T follicular helper cell (primary cell): Measurements from ENCODE around the gene NEURL3.
A peak's percentile ranks its signal among the peaks of the same experiment; 100 is the strongest.
"Not testable (repeated sequence)": the region's sequence is repeated elsewhere in the genome, so short reads cannot be mapped to it uniquely, and the experiment has no call there.

Experiments
- DNase-seq: peaks from one replicate; pipeline ENCODE4 v3.0.0-alpha.2; 2020; ENCODE audit warnings: low read depth
- total RNA-seq, 2 experiments: gene quantifications; one replicate each; lab custom pipeline; 2026; lab: John Stamatoyannopoulos, UW

The NEURL3 gene, protein sequence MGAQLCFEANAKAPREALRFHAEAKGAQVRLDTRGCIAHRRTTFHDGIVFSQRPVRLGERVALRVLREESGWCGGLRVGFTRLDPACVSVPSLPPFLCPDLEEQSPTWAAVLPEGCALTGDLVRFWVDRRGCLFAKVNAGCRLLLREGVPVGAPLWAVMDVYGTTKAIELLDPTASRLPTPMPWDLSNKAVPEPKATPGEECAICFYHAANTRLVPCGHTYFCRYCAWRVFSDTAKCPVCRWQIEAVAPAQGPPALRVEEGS
- total RNA-seq = 0.36 to 0.39 reads per million in 2 experiments

DNA sequence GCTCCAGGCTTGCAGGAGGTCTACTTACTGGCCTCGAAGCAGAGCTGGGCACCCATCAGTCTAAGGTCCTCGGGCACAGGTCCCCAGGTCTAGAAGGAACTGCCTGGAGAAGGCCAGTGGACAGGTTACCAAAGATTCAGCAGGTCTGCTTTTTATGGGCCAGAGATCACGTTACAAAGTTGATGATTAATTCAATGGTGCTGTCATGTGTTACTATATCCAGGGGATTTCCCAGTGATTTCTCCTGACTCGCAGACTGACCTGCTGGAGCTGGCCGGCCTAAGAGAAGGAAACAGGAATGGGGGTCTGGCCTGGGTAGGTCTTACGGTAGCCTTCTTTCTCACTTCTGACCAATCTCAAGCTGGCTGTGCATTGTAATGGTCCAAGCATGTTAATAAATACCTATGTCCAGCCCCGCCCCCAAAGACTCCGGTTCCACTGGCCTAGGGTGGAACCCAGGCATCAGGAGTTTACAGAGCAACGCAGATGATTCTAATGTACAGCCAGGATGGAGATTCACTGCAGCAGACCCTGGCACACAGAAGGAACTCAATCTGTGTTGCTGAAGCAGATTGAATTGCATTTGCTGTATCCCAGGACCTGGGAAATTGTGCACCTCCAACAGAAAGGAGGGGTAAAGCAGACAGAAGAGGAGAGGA lies at the start of gene NEURL3:
NEURL3 (minus strand) TSS at position 127 of the 659 bp plus-strand sequence; CDS start at position 56, 71 bp downstream.
- DNase-seq = no peak

DNA sequence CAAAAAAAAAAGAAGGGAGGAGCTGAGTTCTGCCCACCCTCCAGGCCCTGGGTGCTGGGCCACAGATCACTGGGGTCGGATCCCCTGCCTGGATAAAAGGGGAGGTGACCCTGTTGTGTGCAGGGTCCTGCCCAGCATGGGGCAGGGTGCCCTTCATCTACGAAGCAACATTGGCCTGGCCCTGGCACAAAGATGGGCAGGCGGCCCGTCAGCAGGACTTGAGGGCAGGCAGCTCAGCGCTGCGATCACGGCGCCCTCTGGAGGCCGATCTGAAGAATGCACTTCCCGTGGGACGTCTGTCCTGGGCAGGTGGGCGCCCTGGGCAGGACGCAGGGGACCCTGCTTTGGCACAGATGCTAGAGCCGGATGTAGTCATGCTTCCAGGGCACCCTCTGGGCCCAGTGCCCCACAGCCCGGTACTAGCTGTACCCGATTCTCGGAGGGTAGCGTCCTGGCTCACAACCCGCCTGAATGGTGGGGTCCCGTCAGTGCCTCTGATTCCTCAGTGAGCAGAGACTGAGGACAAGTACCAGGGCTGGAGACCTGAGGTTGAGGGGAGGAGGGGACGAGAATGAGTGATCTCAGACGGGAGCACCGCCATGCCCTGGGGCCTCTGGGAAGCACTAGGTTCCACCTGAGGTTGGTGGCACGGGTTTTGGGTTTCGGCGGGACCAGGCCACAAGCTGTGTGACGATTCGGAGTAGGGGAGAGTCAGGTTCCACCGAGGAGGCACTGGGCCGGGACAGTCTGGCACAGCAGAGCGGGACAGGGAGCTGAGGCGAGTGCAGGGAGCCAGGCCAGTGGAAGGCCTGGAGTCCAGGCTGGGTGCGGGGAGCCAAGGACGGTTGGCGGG lies 49.4 kb upstream of the NEURL3 start:
- peak; percentile 50 for DNase-seq

DNA sequence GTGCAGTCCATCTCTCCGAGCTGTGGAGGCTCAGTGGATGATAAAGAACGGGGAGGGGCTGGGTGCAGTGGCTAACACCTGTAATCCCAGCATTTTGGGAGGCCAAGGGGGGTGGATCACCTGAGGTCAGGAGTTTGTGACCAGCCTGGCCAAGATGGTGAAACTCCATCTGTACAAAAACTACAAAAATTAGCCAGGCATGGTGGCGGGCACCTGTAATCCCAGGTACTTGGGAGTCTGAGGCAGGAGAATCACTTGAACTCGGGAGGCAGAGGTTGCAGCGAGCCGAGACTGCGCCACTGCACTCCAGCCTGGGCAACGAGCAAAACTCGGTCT lies 48.8 kb upstream of the NEURL3 start:
- not testable (repeated sequence) for DNase-seq

DNA sequence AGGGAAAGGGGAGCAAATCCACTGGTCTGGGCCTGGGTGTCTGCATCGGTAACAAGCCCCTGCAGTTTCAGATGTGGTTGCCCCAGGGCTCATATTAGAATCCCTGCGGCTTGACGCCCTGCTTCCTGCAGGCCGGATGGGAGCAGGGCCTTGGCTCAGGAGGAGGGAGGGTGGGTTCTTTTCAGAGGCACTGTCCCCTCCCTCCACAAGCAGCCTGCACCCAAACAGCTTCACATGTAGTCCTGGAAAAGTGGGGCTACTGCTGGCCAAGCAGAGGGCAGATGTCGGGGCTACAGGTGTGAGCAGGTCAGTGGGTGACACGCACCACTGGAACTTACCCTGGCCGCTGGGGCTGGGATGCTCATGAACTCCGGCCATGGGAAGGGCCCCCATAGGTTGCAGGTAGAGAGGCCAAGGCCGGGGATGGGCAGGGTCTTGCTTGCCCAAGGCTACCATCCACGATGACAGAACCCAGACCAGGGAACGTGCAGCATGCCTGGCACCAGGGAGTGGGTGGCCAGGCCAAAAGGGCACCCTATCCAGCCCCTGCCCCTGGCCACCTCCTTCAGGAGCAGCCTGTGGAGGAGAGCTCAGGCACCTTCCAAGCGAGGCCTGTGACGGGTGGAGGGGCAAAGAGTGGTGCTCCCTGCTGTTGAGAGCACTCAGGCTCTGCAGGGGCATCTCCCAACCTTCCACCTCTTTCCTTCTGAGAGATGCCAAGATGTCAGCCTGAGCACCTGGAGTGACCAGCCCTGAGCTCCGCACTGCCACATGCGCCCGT lies 48.2 kb upstream of the NEURL3 start:
- DNase-seq = no peak

DNA sequence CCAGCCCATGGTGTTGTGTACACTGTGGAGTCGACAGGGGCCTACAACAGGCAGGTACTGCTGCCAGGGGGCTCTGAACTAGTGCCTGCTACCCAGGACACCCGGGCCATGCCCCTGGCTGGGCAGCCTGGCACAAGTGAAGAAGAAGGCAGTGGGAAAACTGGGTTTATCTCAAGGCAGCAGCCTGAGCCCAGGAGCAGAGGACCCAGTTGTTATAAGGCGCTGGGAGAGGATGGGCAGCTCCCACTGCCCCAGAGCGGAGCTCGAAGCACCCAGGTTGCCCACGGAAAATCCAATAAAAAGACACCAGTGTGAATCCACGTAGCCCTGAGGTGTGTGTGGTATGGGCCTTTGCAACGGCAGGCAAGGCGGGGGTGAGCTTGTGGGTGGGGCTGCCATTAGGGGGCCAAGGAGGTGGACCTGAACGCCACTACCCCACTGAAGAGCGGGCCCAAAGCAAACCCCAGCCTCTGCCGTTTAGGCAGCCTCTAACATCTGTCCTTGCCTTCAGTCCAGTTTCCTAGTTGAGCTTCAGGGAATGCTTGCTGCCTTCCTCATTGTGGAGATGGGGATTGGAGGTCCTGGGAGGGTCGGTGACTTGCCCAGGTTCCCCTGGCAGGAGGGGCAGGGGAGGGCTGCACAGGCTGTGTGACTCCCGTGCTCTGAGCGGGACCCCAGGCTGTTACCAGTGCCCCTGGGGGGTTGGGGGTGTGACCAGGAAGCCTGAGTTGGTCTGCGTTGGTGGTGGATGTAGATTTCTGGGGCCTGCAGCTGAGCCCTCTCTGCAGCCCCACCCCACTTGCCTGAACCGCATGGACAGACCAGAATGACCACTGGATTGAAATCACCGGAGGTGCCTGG lies 47.4 kb upstream of the NEURL3 start:
- no peak for DNase-seq

DNA sequence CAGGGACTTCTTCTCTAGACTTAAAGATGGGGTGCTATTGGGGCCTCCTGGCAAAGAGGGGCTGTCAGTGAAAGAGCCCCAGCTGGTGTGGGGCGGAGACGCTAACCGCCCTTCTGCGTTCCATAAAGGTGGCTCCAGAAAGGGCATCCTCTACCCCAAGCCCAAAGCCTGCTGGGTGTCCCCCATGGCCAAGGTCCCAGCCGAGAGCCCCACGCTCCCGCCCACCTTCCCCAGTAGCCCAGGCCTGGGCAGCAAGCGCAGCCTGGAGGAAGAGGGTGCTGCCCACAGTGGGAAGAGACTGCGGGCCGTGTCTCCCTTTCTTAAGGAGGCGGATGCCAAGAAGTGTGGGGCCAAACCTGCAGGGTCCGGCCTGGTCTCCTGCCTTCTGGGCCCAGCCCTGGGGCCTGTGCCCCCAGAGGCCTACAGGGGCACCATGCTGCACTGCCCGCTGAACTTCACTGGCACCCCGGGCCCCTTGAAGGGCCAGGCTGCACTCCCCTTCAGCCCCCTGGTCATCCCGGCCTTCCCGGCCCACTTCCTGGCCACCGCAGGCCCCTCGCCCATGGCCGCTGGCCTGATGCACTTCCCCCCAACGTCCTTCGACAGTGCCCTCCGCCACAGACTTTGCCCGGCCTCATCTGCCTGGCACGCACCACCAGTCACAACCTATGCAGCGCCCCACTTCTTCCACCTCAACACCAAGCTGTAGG lies 46.6 kb upstream of the NEURL3 start:
- no peak for DNase-seq

DNA sequence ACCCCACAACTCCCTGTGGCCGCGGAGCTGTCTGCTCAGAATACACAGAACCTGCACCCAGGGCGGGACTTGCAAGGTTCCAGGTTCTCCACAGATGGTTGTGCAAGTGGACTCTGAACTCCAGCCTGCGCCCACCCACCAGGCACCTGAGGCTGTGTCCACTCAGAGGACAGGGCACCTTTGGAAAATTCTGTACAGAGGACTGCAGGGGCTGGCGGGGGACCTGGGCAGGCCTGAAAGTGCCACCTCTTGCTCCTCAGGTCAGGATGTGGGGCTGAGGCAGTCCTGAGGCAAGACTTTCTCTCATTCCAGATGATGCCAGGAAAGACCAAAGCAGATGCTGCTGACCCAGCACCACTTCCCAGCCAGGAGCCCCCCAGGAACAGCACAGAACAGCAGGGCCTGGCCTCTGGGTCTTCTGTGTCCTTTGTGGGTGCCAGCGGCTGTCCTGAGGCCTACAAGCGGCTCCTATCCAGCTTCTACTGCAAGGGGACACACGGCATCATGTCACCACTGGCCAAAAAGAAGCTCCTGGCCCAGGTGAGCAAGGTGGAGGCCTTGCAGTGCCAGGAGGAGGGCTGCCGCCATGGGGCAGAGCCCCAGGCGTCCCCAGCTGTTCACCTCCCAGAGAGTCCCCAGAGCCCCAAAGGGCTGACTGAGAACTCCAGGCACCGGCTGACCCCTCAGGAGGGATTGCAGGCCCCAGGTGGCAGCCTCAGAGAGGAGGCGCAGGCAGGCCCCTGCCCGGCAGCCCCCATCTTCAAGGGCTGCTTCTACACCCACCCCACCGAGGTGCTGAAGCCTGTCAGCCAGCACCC lies 45.8 kb upstream of the NEURL3 start:
- DNase-seq = no peak

DNA sequence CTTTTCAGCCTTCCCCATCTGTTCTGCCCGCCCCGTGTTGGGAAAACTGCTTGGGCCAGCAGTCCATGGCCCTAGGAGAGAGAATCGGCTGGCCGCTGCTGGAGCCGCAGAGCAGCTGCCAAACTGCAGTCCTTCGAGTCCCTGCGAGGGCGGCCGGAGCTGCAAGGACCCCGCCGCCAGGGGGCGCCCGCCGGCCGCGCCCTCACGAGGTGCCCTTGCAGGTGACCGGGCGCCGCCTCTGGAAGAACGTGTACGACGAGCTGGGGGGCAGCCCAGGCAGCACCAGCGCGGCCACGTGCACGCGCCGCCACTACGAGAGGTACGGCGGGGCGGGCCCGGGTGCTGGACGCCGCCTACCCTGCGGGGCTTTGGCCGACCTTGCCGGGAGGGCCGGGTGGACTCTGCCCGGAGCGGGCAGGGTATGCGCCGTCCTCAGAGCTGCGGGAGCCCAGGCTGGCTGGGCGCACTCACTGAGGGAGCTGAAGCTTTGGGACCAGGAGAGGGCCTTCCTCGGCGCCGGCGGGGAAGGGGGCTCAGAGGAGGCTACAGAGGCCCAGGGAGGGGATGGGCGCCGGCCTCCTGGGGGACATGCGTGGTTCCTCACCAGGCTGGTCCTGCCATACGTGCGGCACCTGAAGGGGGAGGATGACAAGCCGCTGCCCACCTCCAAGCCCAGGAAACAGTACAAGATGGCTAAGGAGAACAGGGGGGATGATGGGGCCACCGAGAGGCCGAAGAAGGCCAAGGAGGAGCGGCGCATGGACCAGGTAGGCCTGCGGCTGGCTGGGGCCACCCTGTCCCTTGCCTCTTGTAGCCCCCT lies 45.0 kb upstream of the NEURL3 start:
- DNase-seq = no peak

DNA sequence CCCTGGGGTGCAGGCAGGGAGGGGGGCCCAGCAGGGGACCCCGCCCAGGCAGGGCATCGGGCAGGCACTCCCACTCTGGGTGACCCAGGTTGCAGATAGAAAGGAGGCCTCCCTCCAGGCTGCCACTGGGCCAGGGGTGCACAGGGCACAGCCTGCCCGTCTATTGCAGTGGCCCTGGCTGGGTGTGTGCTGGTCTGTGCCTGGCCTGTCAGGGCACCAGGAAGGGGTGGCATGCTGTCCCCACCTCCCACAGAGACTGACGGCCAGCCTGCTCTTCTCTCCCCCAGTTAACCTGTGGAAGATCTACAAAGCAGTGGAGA lies 44.3 kb upstream of the NEURL3 start:
- DNase-seq = no peak

DNA sequence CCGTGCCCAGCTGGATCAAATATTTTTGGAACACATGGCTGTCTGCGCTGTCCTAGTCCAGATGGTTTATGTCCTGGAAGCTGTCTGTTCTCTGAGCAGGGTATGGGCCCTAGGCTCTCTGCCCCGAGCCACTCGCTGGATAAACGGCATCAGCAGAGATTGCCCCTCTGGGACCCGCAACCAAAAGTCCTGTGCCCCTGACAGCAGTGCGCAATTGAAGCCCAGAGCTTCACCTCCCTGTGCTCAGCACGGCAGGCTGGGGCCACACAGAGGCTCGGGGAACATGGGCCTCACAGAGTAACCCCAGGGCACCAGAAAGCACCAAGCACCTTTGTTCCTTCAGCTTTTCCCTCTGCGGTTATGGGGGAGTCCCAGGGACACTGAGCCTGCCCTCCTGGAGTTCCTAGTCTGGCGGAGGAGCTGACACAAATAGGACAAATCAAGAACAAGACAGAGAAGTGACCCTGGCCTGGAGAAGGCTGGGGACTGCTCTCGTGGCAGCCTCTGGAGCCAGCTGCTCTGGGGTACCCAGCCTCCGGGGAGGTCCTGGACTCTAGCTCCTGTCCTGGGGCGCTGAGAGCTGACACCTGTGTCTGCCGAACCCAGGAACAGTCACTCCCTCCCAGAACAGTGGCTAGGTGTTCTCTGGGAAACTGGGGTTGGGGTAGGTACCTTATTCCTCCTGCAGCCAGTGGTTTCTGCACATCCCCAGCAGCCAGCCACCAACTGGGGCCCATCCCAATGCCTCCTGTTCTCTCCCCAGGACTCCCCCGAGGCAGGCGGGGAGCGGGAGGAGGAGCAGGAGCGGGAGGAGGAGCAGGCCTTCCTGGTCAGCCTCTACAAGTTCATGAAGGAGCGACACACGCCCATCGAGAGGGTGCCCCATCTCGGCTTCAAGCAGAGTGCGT lies 43.7 kb upstream of the NEURL3 start:
- DNase-seq = no peak

DNA sequence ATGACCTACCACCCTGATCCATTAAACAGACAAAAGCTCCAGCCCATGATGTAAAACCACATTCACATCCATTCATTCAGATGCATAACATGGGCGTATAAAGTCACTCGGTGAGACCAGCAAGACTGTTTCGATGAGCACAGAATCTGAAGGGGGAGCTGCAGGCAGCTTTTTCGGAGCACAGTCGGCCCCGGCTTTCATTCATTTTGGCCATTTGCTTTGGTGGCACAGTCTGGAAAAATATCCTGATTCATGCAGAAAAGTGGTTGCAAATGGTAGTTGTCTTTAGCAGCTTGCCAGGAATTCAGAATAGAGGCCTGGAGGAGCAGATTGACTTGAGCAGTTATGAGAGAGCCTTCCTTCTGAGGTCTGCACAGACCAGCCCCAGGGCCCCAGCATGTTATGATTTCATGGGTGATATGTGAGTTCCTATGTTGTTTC lies 42.6 kb upstream of the NEURL3 start:
- DNase-seq = no peak

DNA sequence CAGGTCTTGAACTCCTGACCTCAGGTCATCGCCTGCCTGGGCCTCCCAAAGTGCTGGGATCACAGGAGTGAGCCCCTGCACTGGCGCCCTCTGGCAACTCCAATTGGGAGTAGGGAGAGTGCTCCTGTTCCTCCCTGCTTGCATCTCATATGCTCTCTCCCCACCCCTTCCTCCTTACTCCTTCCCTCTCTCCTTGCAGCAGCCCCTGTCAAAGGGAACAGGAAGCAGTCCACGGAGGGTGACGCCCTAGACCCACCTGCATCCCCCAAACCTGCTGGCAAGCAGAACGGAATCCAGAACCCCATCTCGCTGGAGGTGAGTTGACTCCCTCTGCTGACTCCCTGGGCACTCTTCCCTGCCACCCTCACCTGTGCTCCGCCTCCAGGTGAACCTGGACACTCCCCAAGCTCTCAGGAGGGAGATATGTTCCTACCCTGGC lies 42.1 kb upstream of the NEURL3 start:
- DNase-seq = no peak

DNA sequence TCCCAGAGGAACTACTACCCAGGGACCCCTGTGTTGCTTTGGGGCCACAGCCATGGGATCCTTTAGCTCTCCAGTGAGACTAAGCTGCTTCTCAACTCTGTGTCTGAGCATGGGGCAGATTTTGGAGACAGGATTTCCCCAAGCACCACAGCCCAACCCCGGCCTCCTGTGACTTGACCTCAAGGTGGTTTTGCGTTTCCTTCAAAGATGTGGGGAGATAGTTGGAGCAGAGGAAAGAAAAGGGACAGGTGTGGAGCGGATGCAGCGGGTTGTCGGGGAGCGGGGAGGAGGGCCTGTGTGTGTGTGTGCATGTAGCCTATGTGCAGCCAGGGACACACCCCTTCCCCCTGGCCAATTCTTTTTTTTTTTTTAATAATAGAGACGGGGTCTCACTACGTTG lies 41.6 kb upstream of the NEURL3 start:
- DNase-seq = no peak

DNA sequence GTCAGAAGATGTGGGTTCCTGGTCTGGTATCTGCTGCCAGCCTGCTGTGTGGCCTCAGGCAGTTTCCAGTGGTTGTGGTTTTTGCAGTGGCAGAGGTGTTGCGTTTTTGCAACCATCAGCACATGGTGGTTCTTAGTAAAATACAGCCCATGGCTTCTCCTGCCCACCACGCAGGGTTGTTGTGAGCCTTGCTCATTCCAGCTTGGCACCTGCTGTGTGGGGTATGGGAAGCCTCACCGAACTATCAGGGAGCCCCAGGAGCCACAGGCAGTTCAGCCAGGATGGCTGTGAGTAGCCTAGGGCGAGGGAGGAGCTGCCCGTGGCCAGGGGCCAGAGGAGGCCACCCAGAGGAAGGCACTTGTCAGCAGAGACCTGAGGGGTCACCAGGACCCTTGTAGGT lies 41.2 kb upstream of the NEURL3 start:
- no peak for DNase-seq

DNA sequence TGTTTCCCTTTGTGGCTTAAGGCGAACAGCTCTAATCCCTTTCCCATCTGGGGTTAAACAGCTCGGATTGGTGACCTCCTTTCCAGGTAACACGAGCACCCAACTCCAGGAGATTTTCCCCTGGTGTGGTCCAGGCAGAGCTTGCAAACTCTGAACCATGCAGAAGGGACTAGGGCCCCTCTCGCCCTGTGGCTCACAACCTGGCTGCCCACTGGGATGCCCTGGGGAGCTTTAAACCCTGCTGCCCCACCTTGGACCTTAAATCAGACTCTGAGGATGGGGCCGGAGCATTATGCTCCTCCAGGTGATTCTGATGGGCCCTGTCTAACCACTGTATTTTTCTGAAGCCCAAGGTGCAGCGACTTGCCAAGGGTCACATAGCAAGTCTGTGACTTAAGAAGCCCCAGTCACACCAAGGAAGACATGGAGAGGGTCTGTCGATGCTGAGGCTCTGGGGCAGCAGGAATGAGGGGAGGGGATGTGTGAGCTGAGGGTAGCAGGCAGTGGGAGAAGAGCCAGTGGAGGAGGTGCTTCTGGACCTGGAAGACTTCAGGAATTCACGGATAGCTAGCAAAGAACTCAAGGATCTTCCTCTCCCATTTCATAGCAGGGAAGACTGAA lies 37.3 kb upstream of the NEURL3 start:
- no peak for DNase-seq

DNA sequence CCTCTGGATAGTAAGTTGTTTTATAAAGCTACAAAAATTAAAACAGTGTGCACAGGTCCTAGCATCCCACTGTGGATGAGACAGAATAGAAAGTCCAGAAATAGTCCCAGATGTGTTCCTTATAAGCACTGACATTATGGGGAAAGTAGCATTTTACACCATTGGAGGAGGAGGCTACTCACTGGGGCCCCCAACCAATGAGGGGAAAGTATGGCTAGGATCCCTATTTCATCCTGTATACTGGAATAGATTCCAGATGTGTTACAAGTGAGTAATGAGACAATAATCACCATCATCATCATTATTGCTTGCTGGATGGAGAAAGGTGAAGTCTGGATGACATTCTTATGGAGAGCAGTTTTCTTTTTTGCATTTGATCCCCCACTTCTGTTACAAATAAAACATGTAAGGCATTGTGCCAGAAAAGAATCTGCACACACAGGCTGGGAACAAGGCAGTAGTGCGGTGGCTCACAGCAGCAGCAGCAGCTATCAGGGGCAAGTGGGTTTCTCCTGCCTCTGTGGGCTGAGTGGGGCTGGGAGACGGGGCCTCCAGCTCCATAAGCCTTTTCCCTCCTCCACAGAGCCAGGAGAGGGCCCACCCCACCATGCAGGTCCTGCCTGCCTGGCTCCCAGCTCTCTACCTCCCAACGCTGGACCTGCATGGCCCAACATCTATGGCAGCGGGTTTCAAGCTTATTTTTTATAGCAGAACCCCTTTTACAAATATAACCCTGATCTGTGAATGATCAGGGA lies 36.4 kb upstream of the NEURL3 start:
- DNase-seq = no peak
